Right atrium auricular region (tissue), 2 donors: Measurements from ENCODE around the gene RGS9. TPM values are rescaled to one million over a fixed set of nuclear protein-coding genes. Genes with fewer than 3 reads are reported as not detected.

Experiments used
- DNase-seq: peaks from one replicate; pipeline ENCODE4 v3.0.0-alpha.2; 2019; ENCODE audit warnings: low spot score
- H3K27ac ChIP-seq, 2 donors: fragments of 200-600 bp; sonication (generic); 1 replicate in 1 of 2; 2 replicates in 1 of 2; pipeline ENCODE4 v1.5.1; 2016 to 2019
- H3K27me3 ChIP-seq, 2 donors: fragments of 200-600 bp; sonication (generic); one replicate each; pipeline versions ENCODE4 v1.5.1 to v1.6.0; 2017 to 2019
- H3K36me3 ChIP-seq: fragments of 200-600 bp; sonication (generic); one replicate; pipeline ENCODE4 v1.5.1; 2016
- H3K4me1 ChIP-seq, 2 donors: fragments of 200-600 bp; sonication (generic); one replicate each; pipeline versions ENCODE4 v1.5.1 to v1.6.0; 2017 to 2019
- H3K4me3 ChIP-seq, 2 donors: fragments of 200-600 bp; sonication (generic); 1 replicate in 1 of 2; 2 replicates in 1 of 2; pipeline ENCODE4 v1.5.1; 2017 to 2019; ENCODE audit warnings: mild to moderate bottlenecking in 1 of 2, moderate library complexity in 1 of 2
- H3K9me3 ChIP-seq, 2 donors: fragments of 200-600 bp; sonication (generic); one replicate each; pipeline ENCODE4 v1.5.1; 2019
- CTCF ChIP-seq, 2 donors: fragments of 200-600 bp; sonication (generic); IDR thresholded peaks; one replicate each; pipeline ENCODE4 v1.5.1; 2019; ENCODE audit warnings: antibody characterized with exemption in 2 of 2
- total RNA-seq, 2 donors: library from RNA; depleted of rRNA; stranded (reverse); fragments of >200 nt; gene quantifications; one replicate each; pipeline ENCODE4 v1.1.0, GENCODE V29; 2016

The RGS9 gene
- total RNA-seq, 2 donors from 2014 or later: 2.3 to 6.9 TPM

GRCh38 chr17:65261682-65262636 is 124.8 kb downstream of the RGS9 start:
- Histone ChIP-seq H3K27me3 (no peaks in the 10 kb centered on the region), H3K27ac (no peak overlapping the region), H3K9me3 (peaks cover 0 to 5% of the 10 kb centered on the region in 2 donors), H3K4me1 (no peaks in the 10 kb centered on the region), H3K36me3 (no peaks in the 10 kb centered on the region), H3K4me3 (no peak overlapping the region)
- no peak for DNase-seq
- TF ChIP-seq CTCF (IDR thresholded peaks at IDR 0.05): no peak

- H3K4me3 ChIP-seq: no peak overlapping the region
- no peaks in the 10 kb centered on the region for H3K27me3 ChIP-seq
- no peak for TF ChIP-seq CTCF (IDR thresholded peaks at IDR 0.05)
- DNase-seq: no peak
- H3K36me3 ChIP-seq: no peaks in the 10 kb centered on the region
- no peak overlapping the region for H3K27ac ChIP-seq
- no peaks in the 10 kb centered on the region for H3K4me1 ChIP-seq
- peaks cover 0 to 5% of the 10 kb centered on the region in 2 donors for H3K9me3 ChIP-seq
These were observed 128.1 kb downstream of the RGS9 start for GRCh38 chr17:65265276-65265675.

- H3K27ac ChIP-seq: no peak overlapping the region
- DNase-seq: no peak
- H3K36me3 ChIP-seq: no peaks in the 10 kb centered on the region
- TF ChIP-seq CTCF (IDR thresholded peaks at IDR 0.05): no peak
- H3K27me3 ChIP-seq: no peaks in the 10 kb centered on the region
- peaks cover 0 to 5% of the 10 kb centered on the region in 2 donors for H3K9me3 ChIP-seq
- H3K4me3 ChIP-seq: no peak overlapping the region
- H3K4me1 ChIP-seq: no peaks in the 10 kb centered on the region
These were observed 131.7 kb downstream of the RGS9 start for GRCh38 chr17:65268832-65269231.

GRCh38 chr17:65270499-65271253 is 133.5 kb downstream of the RGS9 start:
- Histone ChIP-seq H3K27me3 (no peaks in the 10 kb centered on the region), H3K4me1 (no peaks in the 10 kb centered on the region), H3K4me3 (no peak overlapping the region), H3K9me3 (peaks cover 0 to 5% of the 10 kb centered on the region in 2 donors), H3K27ac (no peak overlapping the region), H3K36me3 (no peaks in the 10 kb centered on the region)
- TF ChIP-seq CTCF (IDR thresholded peaks at IDR 0.05): no peak
- no peak for DNase-seq

- H3K27me3 ChIP-seq: no peaks in the 10 kb centered on the region
- no peak for DNase-seq
- H3K9me3 ChIP-seq: peaks cover 0 to 5% of the 10 kb centered on the region in 2 donors
- no peak overlapping the region for H3K27ac ChIP-seq
- H3K36me3 ChIP-seq: no peaks in the 10 kb centered on the region
- H3K4me3 ChIP-seq: no peak overlapping the region
- TF ChIP-seq CTCF (IDR thresholded peaks at IDR 0.05): no peak
- no peaks in the 10 kb centered on the region for H3K4me1 ChIP-seq
These were observed 134.1 kb downstream of the RGS9 start for GRCh38 chr17:65271296-65271695.

Other genes with a start within 250 kb of the RGS9 start
- 1 to 10 TPM; 1.9 to 2.0 TPM for gene LRRC37A3, start 217.9 kb upstream of the RGS9 start, total RNA-seq
- 10 to 100 TPM; 29.9 to 35.6 TPM for gene GNA13, start 80.6 kb upstream of the RGS9 start, total RNA-seq